Tongue (tissue), 2 donors: Measurements from ENCODE around the gene FOLR1. TPM values are rescaled to one million over a fixed set of nuclear protein-coding genes. Genes with fewer than 3 reads are reported as not detected.
"Not testable (repeated sequence)": the region's sequence is repeated elsewhere in the genome, so short reads cannot be mapped to it uniquely, and the experiment has no call there.

Experiments
- DNase-seq: peaks from one replicate; pipeline ENCODE4 v3.0.0-alpha.2; 2015
- total RNA-seq: library from RNA; depleted of rRNA; stranded (reverse); fragments of >200 nt; gene quantifications from one replicate; pipeline ENCODE4 v1.2.3, GENCODE V29; 2014

FOLR1 gene
- total RNA-seq, 1 donor from 2014 or later: 1.6 TPM

- DNase-seq: not testable (repeated sequence)
Observed at GRCh38 chr11:72181553-72181958, 10.4 kb upstream of the FOLR1 start.

DNA sequence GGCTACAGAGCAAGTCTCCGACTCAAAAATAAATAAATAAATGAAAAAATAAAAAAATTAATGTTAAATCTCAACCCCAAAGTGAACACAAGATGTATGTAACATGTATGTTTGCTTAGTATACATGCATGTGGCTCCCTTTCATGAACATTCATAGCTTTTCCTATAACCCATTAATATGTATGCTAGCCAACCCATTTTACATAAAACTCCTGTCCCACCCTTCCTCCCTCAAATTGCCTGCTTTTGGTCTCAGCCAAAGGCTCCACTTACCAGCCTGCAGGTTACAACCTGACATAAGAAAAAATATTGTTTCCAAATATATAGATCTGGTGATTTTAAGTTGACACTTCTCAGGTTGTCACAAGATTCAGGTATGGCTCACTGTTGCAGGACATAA lies 3.7 kb upstream of the FOLR1 start:
- DNase-seq: no peak

DNA sequence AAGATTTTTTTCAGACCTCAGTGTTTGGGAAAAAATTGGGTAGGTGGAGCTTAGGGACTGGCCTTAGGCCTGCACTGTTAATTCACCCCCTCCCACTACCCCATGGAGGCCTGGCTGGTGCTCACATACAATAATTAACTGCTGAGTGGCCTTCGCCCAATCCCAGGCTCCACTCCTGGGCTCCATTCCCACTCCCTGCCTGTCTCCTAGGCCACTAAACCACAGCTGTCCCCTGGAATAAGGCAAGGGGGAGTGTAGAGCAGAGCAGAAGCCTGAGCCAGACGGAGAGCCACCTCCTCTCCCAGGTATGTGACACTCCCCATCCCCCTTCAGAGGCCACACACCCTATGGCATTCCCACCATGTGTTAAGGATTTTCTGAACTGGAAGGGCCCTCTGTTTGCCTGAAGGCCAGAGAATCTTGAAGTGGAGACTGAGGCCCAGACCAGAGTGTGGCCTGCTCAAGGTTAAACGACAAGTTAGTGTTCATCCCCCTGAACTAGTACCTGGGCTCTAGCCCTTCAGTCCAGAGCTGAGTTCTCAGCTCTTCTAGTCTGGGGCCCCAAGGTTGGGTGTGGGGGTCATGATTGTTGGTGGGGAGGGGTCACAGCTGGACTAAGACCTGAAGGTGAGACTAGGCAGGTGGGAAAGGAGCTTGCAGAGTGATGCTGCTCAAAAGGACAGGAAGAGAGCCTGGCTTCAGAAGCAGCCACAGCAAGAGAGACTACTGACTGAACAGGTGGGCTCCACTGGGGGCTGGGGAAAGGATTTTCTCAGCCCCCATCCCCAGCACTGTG lies 2.3 kb upstream of the FOLR1 start:
- DNase-seq: peak; percentile 77

DNA sequence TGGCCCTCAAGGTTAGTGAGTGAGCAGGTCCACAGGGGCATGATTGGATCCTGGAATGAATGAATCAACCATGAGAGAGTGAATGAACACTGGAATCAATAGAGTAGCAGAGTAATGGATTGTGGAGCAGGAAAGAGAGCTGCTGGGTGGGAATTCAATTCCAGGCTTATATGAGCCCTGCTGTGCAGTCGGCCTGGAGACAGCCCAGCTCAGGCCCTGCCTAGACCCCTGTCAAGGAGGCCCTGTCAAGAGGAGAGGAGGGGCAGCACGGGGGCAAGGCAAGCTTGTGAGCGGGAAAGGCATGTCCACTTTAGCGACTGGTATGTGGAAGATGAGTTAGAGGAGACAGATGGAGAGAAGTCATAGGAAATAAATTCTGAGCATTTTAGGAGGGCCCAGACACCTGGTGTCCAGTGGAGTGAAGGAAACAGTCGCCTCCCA lies 1.3 kb upstream of the FOLR1 start:
- DNase-seq: peak; percentile 52

DNA sequence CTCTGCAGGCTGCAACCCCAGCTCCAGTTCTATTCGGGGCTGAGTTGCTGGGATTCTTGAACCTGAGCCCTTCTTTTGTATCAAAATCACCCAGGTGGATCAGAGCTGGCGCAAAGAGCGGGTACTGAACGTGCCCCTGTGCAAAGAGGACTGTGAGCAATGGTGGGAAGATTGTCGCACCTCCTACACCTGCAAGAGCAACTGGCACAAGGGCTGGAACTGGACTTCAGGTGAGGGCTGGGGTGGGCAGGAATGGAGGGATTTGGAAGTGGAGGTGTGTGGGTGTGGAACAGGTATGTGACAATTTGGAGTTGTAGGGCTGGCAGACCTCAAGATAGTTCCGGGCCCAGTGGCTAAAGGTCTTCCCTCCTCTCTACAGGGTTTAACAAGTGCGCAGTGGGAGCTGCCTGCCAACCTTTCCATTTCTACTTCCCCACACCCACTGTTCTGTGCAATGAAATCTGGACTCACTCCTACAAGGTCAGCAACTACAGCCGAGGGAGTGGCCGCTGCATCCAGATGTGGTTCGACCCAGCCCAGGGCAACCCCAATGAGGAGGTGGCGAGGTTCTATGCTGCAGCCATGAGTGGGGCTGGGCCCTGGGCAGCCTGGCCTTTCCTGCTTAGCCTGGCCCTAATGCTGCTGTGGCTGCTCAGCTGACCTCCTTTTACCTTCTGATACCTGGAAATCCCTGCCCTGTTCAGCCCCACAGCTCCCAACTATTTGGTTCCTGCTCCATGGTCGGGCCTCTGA lies 3.8 kb downstream of the FOLR1 start:
- DNase-seq: no peak

- not testable (repeated sequence) for DNase-seq
Observed at GRCh38 chr11:72201445-72201844, 9.5 kb downstream of the FOLR1 start.

DNA sequence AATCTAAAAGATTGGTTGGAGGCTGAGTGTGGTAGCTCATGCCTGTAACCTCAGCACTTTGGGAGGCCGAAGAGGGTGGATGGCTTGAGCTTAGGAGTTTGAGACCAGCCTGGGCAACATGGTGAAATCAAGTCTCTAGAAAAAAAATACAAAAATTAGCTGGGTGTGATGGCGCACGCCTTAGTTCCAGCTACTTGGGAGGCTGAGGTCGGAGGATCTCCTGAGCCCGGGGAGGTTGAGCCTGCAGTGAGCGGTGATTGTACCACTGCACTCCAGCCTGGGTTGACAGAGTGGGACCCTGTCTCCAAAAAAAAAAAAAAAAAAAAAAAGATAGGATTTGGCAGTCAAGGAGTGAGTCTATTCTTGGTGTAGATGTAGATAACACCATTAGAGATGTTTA lies 10.6 kb downstream of the FOLR1 start:
- no peak for DNase-seq

- no peak for DNase-seq
Observed at GRCh38 chr11:72203163-72203562, 11.2 kb downstream of the FOLR1 start.

- DNase-seq: no peak
Observed at GRCh38 chr11:72204886-72205285, 12.9 kb downstream of the FOLR1 start.

DNA sequence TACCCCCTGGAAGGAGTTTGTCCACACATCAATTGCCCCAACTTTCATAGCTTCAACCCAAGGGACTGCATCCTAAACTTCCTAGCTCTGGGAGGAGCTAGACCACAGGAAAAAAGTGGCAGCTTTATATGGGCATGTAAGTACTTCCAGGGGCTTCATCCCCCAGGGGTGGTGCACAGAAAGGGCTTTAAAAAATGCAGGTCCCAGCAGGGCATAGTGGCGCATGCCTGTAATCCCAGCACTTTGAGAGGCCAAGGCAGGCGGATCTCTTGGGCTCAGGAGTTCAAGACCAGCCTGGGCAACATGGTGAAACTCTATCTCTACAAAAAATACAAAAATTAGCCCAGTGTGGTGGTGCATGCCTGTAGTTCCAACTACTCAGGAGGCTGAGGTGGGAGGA lies 14.9 kb downstream of the FOLR1 start:
- not testable (repeated sequence) for DNase-seq

DNA sequence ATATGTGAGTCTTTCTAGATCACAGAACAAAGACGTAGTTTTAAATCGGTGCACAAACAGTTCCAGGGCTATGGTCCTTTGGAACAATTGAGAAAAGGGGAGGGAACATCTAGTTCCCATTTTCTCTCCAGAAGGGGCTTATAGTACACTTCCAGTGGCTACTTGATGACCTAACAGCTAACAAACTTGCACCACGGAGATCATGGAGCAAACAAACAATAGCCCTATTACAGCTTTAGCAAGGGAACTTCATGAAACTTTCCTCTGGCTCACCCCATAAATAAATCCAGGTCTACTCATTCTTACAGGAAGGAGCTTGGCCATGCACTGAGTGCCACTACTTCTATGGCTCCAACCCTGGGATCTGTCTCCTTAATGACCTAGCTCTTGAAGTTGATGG lies 16.3 kb downstream of the FOLR1 start:
- no peak for DNase-seq

- no peak for DNase-seq
Observed at GRCh38 chr11:72209101-72209500, 17.2 kb downstream of the FOLR1 start.

DNA sequence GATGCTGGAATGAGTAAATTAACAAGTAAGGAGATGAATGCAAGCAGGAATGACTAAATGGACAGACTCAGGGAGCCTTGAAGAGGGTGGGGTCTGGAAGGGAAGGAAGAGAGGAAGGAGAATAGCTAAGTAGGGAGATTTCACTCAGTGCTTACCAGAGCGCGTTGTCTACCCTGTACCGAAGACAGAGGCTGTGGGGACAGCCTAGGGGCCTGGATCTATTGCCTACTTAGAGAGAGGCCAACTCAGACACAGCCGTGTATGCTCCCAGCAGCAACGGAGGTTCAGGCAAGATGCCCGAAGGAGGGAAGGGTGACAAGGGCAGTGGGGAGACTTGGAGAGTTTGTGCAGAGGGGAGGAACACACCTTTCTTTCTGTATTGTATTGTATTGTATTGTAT lies 24.7 kb downstream of the FOLR1 start, which contains the start of gene FOLR2:
FOLR2 (plus strand) TSS at position 157 of the 400 bp plus-strand sequence. CDS start 1,791 bp downstream, outside the sequence.
- DNase-seq: no peak

DNA sequence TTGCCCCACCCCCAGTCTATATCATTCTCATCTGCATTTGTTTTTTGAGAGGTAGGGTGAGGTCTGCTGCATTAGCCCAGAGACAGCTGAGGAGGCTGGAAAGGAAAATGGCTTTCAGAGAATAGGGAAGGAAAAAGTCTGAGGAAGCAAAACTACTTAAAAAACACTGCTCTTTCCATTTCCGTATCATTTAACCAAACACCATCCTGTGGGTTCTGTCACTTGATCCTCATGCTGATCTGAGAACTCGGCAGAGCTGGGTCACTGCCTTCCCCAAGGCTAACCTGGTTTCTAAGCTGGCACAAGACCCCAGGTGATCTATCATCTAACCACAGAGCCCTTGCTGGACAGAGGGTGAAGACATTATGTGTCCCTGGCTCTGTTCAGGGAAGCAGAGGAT lies 25.9 kb downstream of the FOLR1 start:
- DNase-seq: no peak

DNA sequence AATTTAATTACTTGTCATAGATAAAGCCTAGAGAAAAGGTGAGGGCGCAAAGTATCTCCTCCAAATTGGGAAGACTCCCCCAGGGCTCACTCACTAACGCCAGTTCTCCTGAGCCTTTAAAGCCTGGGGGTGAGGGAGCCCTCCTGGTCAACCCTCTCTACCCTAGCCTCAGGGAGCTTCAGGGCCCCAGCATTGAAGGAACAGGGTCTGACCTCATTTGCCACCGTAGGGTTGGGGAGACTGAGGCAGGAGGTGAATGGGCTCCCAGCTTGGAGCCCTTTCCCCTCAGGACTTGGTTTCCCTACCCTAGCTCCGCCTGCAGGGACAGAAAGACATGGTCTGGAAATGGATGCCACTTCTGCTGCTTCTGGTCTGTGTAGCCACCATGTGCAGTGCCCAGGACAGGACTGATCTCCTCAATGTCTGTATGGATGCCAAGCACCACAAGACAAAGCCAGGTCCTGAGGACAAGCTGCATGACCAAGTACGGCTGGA lies 26.4 kb downstream of the FOLR1 start:
- no peak for DNase-seq

- DNase-seq: no peak
Observed at GRCh38 chr11:72220696-72221363, 28.9 kb downstream of the FOLR1 start.

- DNase-seq: no peak
Observed at GRCh38 chr11:72221386-72222075, 29.6 kb downstream of the FOLR1 start.

DNA sequence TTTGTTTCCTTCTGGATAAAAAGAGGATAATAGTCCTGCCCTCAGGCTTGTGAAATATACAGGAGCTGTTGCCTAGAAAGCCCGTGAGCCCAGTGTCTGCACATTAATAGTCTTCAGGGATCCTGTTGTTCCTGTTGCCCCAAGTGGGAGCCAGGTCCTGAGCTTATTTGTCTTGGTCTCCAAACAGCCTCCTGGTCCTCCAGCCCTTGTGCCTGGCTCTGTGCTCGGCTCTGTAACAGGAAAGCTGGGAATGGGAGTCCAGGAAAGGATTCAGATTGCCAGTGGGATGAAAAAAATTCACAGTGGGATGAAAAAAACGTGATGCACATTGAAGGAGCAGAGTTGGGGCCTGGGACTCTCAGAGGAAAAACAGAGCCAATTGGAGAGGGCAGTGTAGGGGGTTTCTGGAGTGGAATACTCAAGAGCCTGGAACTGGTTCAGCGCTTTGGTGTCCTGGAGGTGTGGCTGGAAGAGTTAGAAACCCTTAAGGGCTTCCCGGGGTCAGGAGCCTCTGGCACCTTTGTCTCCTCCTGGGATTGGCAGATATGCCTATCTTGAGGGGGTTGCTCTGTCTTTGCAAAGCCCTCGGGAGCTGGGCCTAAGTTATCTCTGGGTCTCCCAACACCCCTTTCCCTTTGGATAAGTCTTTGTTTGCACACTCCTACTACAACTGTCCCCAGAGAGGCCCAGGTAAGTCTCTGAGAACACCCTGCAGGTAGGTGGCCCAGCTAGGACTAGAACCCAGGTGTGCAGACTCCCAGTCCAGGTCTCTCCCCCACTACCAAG lies 30.4 kb downstream of the FOLR1 start:
- DNase-seq: no peak

- DNase-seq: peak; percentile 98
Observed at GRCh38 chr11:72222907-72223614, 31.1 kb downstream of the FOLR1 start.
